Endothelial cell of umbilical vein (primary cell): ENCODE results near the gene SPATA2L.
A peak's percentile ranks its signal among the peaks of the same experiment; 100 is the strongest.
"Not testable (repeated sequence)": the region's sequence is repeated elsewhere in the genome, so short reads cannot be mapped to it uniquely, and the experiment has no call there.

ENCODE experiments used
- EZH2 ChIP-seq: IDR thresholded peaks from 2 replicates; pipeline ENCODE4 v1.6.1; 2012; ENCODE audit warnings: borderline replicate concordance, low read depth, mild to moderate bottlenecking, moderate library complexity, low read length, inconsistent platforms; ENCODE audit not compliant: severe bottlenecking
- POLR2A ChIP-seq: IDR thresholded peaks from 2 replicates; pipeline ENCODE4 v1.6.1; 2012; ENCODE audit warnings: low read depth, mild to moderate bottlenecking, control low read depth, low read length
- POLR2AphosphoS5 ChIP-seq: IDR thresholded peaks from 2 replicates; pipeline ENCODE4 v1.6.1; 2012; ENCODE audit warnings: low read depth, mild to moderate bottlenecking, control low read depth, low read length, moderate library complexity; ENCODE audit not compliant: insufficient read depth
- TF ChIP-seq, protein P1 (sequence below), 2 donors: IDR thresholded peaks; 1 replicate in 1 of 2; 2 replicates in 1 of 2; pipeline ENCODE4 v1.5.1; 2011; ENCODE audit warnings: low read length in 2 of 2, mild to moderate bottlenecking in 2 of 2, moderate library complexity in 2 of 2, control low read depth in 1 of 2, inconsistent platforms in 1 of 2, low read depth in 1 of 2; ENCODE audit not compliant: insufficient read depth in 1 of 2; ENCODE audit errors: extremely low read depth in 1 of 2

DNA sequence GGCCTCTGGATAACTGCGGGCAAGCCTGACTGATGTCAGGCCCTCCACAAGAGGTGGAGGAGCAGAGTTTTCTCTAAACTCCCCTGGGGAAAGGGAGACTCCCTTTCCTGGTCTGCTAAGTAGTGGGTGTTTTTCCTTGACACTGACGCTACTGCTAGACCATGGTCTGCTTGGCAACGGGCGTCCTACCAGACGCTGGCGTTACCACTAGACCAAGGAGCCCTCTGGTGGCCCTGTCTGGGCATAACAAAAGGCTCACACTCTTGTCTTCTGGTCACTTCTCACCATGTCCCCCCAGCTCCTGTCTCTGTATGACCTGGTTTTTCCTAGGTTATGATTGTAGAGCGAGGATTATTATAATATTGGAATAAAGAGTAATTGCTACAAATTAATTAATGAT, 34.5 kb downstream of the SPATA2L start:
- TF ChIP-seq, protein P1, sequence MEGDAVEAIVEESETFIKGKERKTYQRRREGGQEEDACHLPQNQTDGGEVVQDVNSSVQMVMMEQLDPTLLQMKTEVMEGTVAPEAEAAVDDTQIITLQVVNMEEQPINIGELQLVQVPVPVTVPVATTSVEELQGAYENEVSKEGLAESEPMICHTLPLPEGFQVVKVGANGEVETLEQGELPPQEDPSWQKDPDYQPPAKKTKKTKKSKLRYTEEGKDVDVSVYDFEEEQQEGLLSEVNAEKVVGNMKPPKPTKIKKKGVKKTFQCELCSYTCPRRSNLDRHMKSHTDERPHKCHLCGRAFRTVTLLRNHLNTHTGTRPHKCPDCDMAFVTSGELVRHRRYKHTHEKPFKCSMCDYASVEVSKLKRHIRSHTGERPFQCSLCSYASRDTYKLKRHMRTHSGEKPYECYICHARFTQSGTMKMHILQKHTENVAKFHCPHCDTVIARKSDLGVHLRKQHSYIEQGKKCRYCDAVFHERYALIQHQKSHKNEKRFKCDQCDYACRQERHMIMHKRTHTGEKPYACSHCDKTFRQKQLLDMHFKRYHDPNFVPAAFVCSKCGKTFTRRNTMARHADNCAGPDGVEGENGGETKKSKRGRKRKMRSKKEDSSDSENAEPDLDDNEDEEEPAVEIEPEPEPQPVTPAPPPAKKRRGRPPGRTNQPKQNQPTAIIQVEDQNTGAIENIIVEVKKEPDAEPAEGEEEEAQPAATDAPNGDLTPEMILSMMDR (IDR thresholded peaks at IDR 0.05; ENCODE audit: extremely low read depth in 1 of 2, insufficient read depth in 1 of 2, low read depth in 1 of 2, low read length in 2 of 2), result peak in 1 of 2 donors; percentile 36
- not testable (repeated sequence) for TF ChIP-seq POLR2A, EZH2, POLR2AphosphoS5
